ENCODE results near the gene MT1H. TPM values are rescaled to one million over a fixed set of nuclear protein-coding genes. Genes with fewer than 3 reads are reported as not detected.
"Not testable (repeated sequence)": the region's sequence is repeated elsewhere in the genome, so short reads cannot be mapped to it uniquely, and the experiment has no call there.

The MT1H gene
- total and polyA plus RNA-seq, 2 of the 13 experiments (the other 11 are each of a cell fraction or from before 2014, with no cell fraction given) = 0.60 TPM; not detected in 1

DNA sequence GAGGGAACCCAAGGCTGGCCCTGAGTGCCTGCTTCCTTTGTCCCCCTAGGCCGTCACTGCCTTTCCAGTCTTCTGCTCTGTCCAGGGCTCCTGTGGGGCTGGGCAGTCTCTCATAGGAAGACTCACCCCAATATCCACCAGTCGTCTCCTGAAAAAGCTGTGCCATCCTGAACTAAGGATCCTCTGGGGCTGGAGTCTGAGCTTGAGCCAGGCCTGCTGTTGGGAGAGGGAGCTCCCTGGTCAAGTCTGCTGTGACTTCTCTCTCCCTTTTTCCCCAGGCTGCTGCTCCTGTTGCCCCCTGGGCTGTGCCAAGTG, 963 bp downstream of the MT1H start (continued):
- TF ChIP-seq, protein P1, sequence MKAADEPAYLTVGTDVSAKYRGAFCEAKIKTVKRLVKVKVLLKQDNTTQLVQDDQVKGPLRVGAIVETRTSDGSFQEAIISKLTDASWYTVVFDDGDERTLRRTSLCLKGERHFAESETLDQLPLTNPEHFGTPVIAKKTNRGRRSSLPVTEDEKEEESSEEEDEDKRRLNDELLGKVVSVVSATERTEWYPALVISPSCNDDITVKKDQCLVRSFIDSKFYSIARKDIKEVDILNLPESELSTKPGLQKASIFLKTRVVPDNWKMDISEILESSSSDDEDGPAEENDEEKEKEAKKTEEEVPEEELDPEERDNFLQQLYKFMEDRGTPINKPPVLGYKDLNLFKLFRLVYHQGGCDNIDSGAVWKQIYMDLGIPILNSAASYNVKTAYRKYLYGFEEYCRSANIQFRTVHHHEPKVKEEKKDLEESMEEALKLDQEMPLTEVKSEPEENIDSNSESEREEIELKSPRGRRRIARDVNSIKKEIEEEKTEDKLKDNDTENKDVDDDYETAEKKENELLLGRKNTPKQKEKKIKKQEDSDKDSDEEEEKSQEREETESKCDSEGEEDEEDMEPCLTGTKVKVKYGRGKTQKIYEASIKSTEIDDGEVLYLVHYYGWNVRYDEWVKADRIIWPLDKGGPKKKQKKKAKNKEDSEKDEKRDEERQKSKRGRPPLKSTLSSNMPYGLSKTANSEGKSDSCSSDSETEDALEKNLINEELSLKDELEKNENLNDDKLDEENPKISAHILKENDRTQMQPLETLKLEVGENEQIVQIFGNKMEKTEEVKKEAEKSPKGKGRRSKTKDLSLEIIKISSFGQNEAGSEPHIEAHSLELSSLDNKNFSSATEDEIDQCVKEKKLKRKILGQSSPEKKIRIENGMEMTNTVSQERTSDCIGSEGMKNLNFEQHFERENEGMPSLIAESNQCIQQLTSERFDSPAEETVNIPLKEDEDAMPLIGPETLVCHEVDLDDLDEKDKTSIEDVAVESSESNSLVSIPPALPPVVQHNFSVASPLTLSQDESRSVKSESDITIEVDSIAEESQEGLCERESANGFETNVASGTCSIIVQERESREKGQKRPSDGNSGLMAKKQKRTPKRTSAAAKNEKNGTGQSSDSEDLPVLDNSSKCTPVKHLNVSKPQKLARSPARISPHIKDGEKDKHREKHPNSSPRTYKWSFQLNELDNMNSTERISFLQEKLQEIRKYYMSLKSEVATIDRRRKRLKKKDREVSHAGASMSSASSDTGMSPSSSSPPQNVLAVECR (CRISPR knock-in tag; IDR thresholded peaks at IDR 0.05; ENCODE audit: borderline replicate concordance) = no peak
- TF ChIP-seq ZNF788 (CRISPR knock-in tag; IDR thresholded peaks at IDR 0.05; ENCODE audit: borderline replicate concordance) (no peak), ZNF605 (CRISPR knock-in tag; IDR thresholded peaks at IDR 0.05) (no peak)

DNA sequence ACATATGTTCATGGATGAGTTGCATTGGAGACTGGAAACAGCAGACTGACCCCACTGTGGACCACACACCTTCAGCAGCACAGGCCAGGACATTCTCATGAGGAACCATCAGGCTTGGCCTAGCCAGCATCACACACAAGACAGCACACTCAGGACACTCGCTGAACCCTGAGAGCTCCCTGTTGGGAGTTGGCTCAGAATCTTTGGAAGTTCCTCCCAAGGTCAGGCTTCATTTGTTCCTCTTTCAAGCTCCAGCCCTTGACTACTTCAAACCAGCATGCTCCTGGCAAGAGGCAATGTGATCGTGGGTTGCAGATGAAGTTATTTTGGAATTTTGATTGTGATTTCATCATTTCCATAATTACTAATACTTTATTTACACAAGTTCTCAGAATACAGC, 2.1 kb downstream of the MT1H start:
- BruUV-seq (replicated peaks); H3K79me2 ChIP-seq (ENCODE audit: insufficient read depth, low read length); H3K4me2 ChIP-seq (ENCODE audit: low read depth, low read length); H3K36me3 ChIP-seq (replicated peaks in 1 of 2; ENCODE audit: control insufficient read depth in 1 of 2, insufficient read depth in 2 of 2, low read length in 2 of 2); H3K4me3 ChIP-seq (replicated peaks in 1 of 3; ENCODE audit: insufficient read depth in 1 of 3, low read depth in 2 of 3, low read length in 3 of 3); ATAC-seq; in situ Hi-C loops (cut with HindIII; ENCODE audit: extremely low pct_ligation_motif_present, low pct_unique_long_range_greater_than_20kb); H4K20me1 ChIP-seq (ENCODE audit: insufficient read depth, low read length); H3K9me3 ChIP-seq (ENCODE audit: low read length); H3K9ac ChIP-seq (ENCODE audit: insufficient read depth, low read depth, low read length); H2AFZ ChIP-seq (ENCODE audit: low read length); POLR2A ChIA-PET; DNase-seq (ENCODE audit: low spot score); H3K27ac ChIP-seq (ENCODE audit: extremely low read length, insufficient read depth, low read length): not testable (repeated sequence)
- intact Hi-C loops (cut with micrococcal nuclease; ENCODE audit: unreplicated experiment) = loop anchor here (5.0 kb wide), 1 partner anchor 191 kb away; no protein-coding TSS in a partner anchor
- FAIRE-seq = peak; percentile 46
- H3K27me3 ChIP-seq (ENCODE audit: control insufficient read depth in 1 of 2, insufficient read depth in 2 of 2, low read length in 2 of 2) = peaks cover 7 to 50% of the 10 kb centered on the region in 2 experiments
- WGBS (ENCODE audit: low lambda C conversion rate) = 0% methylated on average over 2 of the region's 2 CpGs
- peaks cover 26% of the 10 kb centered on the region for H3K4me1 ChIP-seq (ENCODE audit: insufficient read depth, low read length)
- CTCF ChIA-PET (ENCODE audit: low intra/inter-chr PET ratio, low total read pairs) = interaction anchor here (3.8 kb wide), 1 partner anchor 30 kb away, joined by 36 read pairs; no protein-coding TSS in a partner anchor

DNA sequence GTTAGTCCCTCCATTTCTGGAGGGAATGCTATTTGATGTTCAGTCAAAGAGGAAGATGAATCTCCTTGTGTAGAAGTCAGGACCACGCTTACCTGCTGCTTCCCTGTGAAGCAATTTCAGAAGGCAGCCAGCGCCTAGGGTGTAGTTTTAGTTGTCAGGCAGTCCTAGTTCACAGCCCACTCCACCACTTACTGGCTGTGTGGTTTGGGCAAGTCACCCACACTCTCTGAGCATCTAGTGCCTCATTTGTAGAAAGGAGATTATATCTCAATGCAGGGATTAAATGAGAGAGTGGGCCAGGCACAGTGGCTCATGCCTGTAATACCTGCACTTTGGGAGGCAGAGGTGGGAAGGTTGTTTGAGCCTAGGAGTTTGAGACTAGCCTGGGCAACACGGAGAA, 2.6 kb downstream of the MT1H start:
- WGBS (ENCODE audit: low lambda C conversion rate) = 1% methylated on average over 3 of the region's 3 CpGs
- H3K9me3 ChIP-seq (ENCODE audit: low read length); DNase-seq (ENCODE audit: low spot score); H3K36me3 ChIP-seq (replicated peaks in 1 of 2; ENCODE audit: control insufficient read depth in 1 of 2, insufficient read depth in 2 of 2, low read length in 2 of 2); H3K4me3 ChIP-seq (replicated peaks in 1 of 3; ENCODE audit: insufficient read depth in 1 of 3, low read depth in 2 of 3, low read length in 3 of 3); POLR2A ChIA-PET; in situ Hi-C loops (cut with HindIII; ENCODE audit: extremely low pct_ligation_motif_present, low pct_unique_long_range_greater_than_20kb); BruUV-seq (replicated peaks); H3K79me2 ChIP-seq (ENCODE audit: insufficient read depth, low read length); H3K27ac ChIP-seq (ENCODE audit: extremely low read length, insufficient read depth, low read length); ATAC-seq; H3K4me2 ChIP-seq (ENCODE audit: low read depth, low read length); H4K20me1 ChIP-seq (ENCODE audit: insufficient read depth, low read length); FAIRE-seq; H3K9ac ChIP-seq (ENCODE audit: insufficient read depth, low read depth, low read length); H2AFZ ChIP-seq (ENCODE audit: low read length): not testable (repeated sequence)
- CTCF ChIA-PET (ENCODE audit: low intra/inter-chr PET ratio, low total read pairs) = interaction anchor here (3.8 kb wide), 1 partner anchor 30 kb away, joined by 36 read pairs; no protein-coding TSS in a partner anchor
- intact Hi-C loops (cut with micrococcal nuclease; ENCODE audit: unreplicated experiment) = loop anchor here (5.0 kb wide), 1 partner anchor 190 kb away; no protein-coding TSS in a partner anchor
- H3K27me3 ChIP-seq (ENCODE audit: control insufficient read depth in 1 of 2, insufficient read depth in 2 of 2, low read length in 2 of 2) = peaks cover 7 to 53% of the 10 kb centered on the region in 2 experiments
- H3K4me1 ChIP-seq (ENCODE audit: insufficient read depth, low read length) = peaks cover 21% of the 10 kb centered on the region

Measured in HepG2 (cell line).